HG03457 (cell line): Measurements from ENCODE around the gene CHST12.

Source experiments
- ATAC-seq: cut with Tn5 transposase; IDR thresholded peaks from one replicate; pipeline ENCODE4 v1.9.1; 2021; ENCODE audit warnings: moderate number of reproducible peaks; ENCODE audit not compliant: unreplicated experiment

Gene CHST12

DNA sequence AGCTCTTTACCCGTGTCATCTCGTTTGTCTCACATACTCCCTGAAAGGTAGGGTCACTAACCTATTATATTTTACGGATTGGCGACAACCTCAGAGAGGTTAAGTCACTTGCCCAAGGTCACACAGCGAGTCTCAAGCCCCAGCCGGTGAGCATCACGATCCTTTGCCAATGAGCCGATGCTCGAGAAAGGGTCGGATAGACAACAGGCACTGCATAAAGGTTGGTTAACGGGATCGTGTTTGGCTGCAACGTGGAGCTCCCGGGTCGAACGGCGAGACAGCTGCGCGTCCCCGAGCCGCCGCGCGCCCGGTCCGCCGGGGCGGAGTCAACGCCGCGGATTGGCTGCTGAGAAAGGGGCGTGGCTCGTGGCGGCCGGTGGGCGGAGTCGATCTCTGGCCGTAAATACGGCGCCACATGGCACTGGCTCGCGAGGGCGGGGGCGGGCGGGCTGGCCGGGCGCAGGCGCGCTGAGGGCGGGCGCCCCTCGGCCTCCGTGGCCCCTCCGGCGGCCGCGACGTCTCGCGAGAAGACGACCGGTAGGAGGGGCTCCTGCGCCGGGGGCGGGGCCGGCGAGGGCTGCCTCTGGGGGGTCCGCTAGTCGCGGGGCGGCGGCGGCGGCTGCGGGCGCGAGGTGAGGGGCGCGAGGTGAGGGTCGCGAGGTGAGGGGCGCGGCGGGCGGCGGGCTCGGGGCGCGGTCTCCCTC, at the start of gene CHST12:
Gene CHST12, plus strand, starts transcription at position 598 of the 704 bp plus-strand sequence. CDS start 29,029 bp downstream, outside the sequence.
- peak; percentile 28 for ATAC-seq

DNA sequence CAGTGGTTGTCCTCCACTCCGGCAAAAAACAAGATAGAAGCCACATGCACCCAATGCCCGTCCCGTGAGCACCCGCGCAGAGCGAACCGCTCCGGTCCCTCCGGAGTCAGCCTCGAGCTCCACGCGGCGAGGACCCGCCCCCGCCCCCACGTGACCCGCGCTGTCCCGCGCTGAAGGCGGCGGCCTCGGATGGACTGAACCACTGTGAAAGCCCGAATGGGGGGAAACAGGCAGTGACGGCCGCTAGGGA, 49.5 kb upstream of the CHST12 start:
- ATAC-seq, result peak; percentile 43

DNA sequence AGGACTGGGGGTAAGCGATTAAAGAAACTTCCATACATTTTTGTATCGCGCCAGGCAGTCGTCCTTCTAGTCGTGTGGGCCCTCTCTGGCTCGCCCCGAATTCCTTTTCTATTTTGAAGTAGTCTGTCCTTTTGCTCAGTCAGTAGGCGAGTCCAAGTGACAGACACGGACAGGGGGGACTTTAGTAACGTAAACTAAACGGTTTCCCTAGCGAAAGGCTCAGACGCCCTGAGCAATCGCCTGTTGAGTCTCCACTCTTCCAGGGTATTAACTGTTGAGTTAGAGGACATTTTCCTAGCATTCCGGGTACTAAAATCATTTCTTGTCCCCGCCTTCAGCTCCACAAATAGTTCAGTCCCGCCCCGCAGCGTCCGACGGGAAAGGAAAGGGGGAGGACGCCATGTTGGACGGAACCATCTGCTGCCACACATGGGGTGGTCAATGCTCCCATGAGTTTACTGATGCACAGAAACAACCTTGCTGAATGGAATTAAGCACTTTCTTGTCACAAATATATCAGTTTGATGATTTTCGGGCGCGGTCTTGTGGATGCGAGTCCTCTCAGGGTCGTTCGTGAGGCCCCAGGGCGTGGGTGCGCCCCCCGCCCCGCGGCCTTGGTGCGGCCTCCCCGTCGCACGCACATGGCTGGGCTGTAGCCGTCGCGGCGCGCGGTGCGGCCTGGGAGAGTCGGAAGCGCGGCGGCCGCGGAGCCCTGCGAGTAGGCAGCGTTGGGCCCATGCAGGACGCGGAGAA, 49.0 kb upstream of the CHST12 start, which contains the start of gene EIF3B:
Gene EIF3B, plus strand, starts transcription at position 642 of the 753 bp plus-strand sequence. Its CDS starts 95 bp downstream, at position 737.
- peak; percentile 57 for ATAC-seq

GRCh38 chr7:2354939-2355704, 48.3 kb upstream of the CHST12 start:
- ATAC-seq, result peak; percentile 30

GRCh38 chr7:2355705-2356008, 47.8 kb upstream of the CHST12 start:
- no peak for ATAC-seq

DNA sequence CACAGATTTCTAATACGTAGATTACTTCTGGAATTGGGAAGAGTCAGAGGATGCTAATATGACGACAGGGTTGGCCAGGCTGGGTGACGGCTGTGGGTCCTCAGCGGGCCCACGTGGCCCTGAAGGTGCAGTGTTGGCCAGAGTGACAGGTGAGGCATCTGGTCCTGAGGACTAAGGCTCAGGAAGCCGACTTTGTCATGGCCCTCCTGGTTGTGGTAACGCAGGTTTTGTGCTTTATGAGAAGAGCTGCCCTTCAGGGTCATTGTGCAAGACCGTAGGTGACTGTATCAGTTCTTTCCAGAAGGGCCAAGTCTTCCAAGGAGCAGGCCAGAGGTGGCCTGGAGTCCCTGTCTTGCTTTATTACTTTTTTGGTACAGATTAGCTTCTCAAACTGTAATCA, 46.2 kb upstream of the CHST12 start:
- ATAC-seq, result no peak

DNA sequence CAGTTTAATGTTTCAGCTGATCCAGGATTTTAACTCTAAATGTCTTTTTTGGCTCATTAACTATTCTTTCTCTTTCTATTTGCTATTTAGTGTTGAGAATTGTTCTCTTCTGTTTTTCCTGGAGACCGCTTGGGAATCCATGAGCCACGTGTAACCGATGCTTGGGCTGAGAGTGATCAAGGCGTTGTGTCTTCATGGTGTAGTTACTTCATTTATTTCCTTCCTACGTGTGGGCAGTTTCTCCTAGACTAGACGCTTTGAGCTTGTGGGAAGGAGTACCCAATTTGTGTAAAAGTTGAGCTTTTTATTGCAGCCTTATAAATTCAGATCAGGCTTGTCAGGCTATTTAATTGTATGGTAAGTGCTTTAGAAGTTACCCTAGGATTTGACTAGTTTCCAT, 45.8 kb upstream of the CHST12 start:
- ATAC-seq, result no peak

GRCh38 chr7:2358968-2359527, 44.4 kb upstream of the CHST12 start:
- no peak for ATAC-seq

- ATAC-seq, result no peak
Measured at GRCh38 chr7:2359610-2360009, 43.8 kb upstream of the CHST12 start.

- no peak for ATAC-seq
Measured at GRCh38 chr7:2360796-2361195, 42.6 kb upstream of the CHST12 start.

- ATAC-seq, result no peak
Measured at GRCh38 chr7:2362385-2363088, 40.9 kb upstream of the CHST12 start.

GRCh38 chr7:2369139-2369538, 34.3 kb upstream of the CHST12 start:
- ATAC-seq, result no peak

DNA sequence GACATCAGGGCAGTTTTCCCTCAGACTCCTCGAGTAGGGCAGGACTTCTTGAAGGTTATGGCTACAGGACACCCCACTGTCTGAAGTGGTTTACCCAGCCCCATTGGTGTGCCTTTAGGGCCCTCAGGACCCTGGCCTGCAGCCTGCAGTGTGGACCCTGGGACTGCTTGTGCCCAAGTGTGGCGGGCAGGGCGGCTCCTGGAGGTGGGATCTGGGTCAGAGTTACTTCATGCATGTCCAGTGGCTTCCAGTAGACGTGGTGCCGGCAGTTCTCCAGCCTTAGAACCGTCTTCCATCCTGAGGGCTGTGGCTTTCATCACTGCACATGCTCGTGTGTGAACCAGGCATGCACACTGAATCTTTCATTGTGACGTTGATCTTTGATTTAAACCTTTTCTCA, 32.1 kb upstream of the CHST12 start:
- no peak for ATAC-seq

DNA sequence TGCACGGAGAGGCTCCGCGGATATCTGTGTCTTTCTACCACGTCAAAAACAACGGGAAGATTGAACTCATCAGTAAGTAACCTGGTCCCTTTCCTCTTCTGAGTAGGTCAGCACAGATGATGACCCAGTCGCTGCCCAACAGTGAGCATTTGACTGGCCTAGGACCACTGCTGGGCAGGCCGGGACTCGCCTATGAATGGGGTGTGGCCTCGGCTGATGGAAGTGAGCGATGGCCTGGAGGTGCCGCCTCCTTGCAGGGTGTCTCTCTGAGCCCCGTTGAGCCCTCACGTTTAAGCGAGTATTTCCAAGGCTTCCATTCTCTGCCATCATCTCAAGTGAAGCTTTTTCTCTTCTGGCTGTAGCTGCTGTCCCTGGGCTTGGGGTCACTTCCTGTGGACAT, 30.7 kb upstream of the CHST12 start:
- ATAC-seq, result no peak

DNA sequence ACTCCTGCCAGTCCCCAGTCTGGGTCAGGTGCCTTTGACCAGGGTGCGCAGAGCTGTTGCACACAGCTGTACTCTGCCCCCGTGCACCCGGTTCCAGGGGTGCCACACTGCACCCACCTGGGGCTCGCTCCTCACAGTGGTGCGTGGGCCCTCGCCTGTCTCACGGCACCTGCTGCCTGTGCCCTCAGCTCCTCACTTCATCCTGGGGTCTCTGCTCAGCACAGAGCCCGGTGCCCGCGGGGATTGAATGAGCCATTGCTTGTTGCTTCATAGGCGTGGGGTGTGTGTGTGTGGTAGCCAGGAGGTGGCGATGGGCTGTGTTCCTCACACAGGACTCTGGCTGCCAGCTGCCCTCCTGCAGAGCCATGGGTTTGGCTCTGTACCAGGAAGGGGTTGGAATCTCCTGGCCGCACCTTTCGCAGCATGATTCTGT, 30.3 kb upstream of the CHST12 start:
- ATAC-seq, result no peak

DNA sequence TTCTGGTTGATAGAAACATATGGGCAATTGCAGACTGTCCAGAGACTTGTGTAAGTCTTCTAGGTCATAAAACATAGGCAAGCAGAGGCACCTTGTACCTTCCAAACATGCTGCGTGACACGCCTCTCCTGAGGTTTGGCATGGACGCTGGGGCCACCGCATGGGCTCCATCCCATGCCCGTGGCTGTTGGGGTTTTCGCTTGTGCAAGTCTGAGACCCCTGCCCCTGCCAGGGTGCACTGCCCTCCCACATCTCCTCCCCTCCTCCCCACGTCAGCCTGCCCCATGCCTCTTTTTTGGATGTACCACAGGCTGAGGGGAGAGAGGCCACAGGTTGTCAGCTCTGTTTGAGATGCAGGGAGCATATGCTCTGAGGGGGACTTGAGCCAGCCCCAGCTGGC, 29.8 kb upstream of the CHST12 start:
- no peak for ATAC-seq

GRCh38 chr7:2374401-2374800, 29.0 kb upstream of the CHST12 start:
- no peak for ATAC-seq

GRCh38 chr7:2374830-2375728, 28.3 kb upstream of the CHST12 start:
- ATAC-seq, result no peak

- ATAC-seq, result no peak
Measured at GRCh38 chr7:2376351-2377154, 26.9 kb upstream of the CHST12 start.
